IMR-90 (cell line): Measurements from ENCODE around the gene R3HDM4. TPM values are rescaled to one million over a fixed set of nuclear protein-coding genes. Genes with fewer than 3 reads are reported as not detected.

ENCODE experiments used
- ATAC-seq: fragments of 200-7000 bp; cut with Tn5 transposase; 2 replicates; pipeline ENCODE4 v1.9.1; 2020; ENCODE audit warnings: low read depth, mild to moderate bottlenecking, moderate library complexity
- BruUV-seq: library from RNA; stranded (reverse); fragments of 400-500 nt; replicated peaks from 2 replicates; lab custom pipeline; 2021; lab: Mats Ljungman, UMichigan
- CTCF ChIA-PET: fragments of 300-600 bp; formaldehyde crosslinking; extraction: SDS; loops from one replicate; lab custom pipeline; 2021; ENCODE audit warnings: antibody characterized with exemption; lab: Yijun Ruan, JAX
- POLR2A ChIA-PET: fragments of 300-600 bp; sonication (Branson Sonifier 250); formaldehyde crosslinking; loops from one replicate; lab custom pipeline; 2022; ENCODE audit warnings: antibody characterized with exemption; ENCODE audit not compliant: unreplicated experiment; lab: Charles Lee
- DNase-seq: peaks from one replicate; pipeline ENCODE4 v3.0.0; 2013
- H2AFZ ChIP-seq: replicated peaks from 2 replicates; pipeline ENCODE3; 2013; ENCODE audit warnings: low read length, mild to moderate bottlenecking; ENCODE audit not compliant: poor library complexity
- H2AK5ac ChIP-seq: 2 replicates; pipeline ENCODE4 v1.6.1; 2013; ENCODE audit warnings: low read depth, low read length, inconsistent platforms
- H2AK9ac ChIP-seq: replicated peaks from 2 replicates; pipeline ENCODE3; 2013; ENCODE audit warnings: mild to moderate bottlenecking, low read depth, low read length, moderate library complexity; ENCODE audit not compliant: poor library complexity
- H2BK120ac ChIP-seq: 2 replicates; pipeline ENCODE4 v1.6.1; 2013; ENCODE audit warnings: low read depth, low read length, inconsistent platforms
- H2BK15ac ChIP-seq: 3 replicates; pipeline ENCODE4 v1.6.1; 2013; ENCODE audit warnings: low read depth, low read length, inconsistent platforms
- H2BK20ac ChIP-seq: 2 replicates; pipeline ENCODE4 v1.6.1; 2013; ENCODE audit warnings: low read depth, mild to moderate bottlenecking, inconsistent platforms, low read length, moderate library complexity
- H2BK5ac ChIP-seq: 2 replicates; pipeline ENCODE4 v1.6.1; 2013; ENCODE audit warnings: mild to moderate bottlenecking, low read depth, low read length, inconsistent platforms; ENCODE audit not compliant: poor library complexity, severe bottlenecking
- H3K14ac ChIP-seq: replicated peaks from 2 replicates; pipeline ENCODE4 v1.6.1; 2013; ENCODE audit warnings: low read depth, low read length, inconsistent platforms
- H3K18ac ChIP-seq: 2 replicates; pipeline ENCODE4 v1.6.1; 2013; ENCODE audit warnings: low read depth, low read length, control low read depth
- H3K23ac ChIP-seq: 2 replicates; pipeline ENCODE4 v1.6.1; 2013; ENCODE audit warnings: low read depth, low read length, inconsistent platforms
- H3K27ac ChIP-seq: 2 replicates; pipeline ENCODE4 v1.5.1; 2013; ENCODE audit warnings: mild to moderate bottlenecking, control low read depth, low read length; ENCODE audit not compliant: insufficient read depth
- H3K27me3 ChIP-seq: 2 replicates; pipeline ENCODE4 v1.6.1; 2013; ENCODE audit warnings: low read length; ENCODE audit not compliant: control insufficient read depth, insufficient read depth
- H3K36me3 ChIP-seq: 2 replicates; pipeline ENCODE4 v1.6.1; 2013; ENCODE audit warnings: low read length, mixed read lengths; ENCODE audit not compliant: control insufficient read depth, insufficient read depth
- H3K4ac ChIP-seq: 2 replicates; pipeline ENCODE4 v1.6.1; 2013; ENCODE audit warnings: low read depth, low read length, inconsistent platforms
- H3K4me1 ChIP-seq: 2 replicates; pipeline ENCODE4 v1.6.1; 2013; ENCODE audit warnings: low read length, mixed read lengths; ENCODE audit not compliant: control insufficient read depth, insufficient read depth
- H3K4me2 ChIP-seq: 2 replicates; pipeline ENCODE4 v1.6.1; 2013; ENCODE audit warnings: low read depth, mild to moderate bottlenecking, control low read depth, low read length, moderate library complexity
- H3K4me3 ChIP-seq: 2 replicates; pipeline ENCODE4 v1.5.1; 2013; ENCODE audit warnings: low read depth, mild to moderate bottlenecking, control low read depth, low read length, moderate library complexity; ENCODE audit not compliant: insufficient read depth
- H3K56ac ChIP-seq: 2 replicates; pipeline ENCODE4 v1.6.1; 2013; ENCODE audit warnings: low read length, inconsistent platforms; ENCODE audit not compliant: insufficient read depth; ENCODE audit errors: extremely low read depth
- H3K79me1 ChIP-seq, 2 experiments: 2 replicates each; pipeline ENCODE4 v1.6.1; 2013; ENCODE audit warnings: low read length in 2 of 2, inconsistent platforms in 1 of 2, low read depth in 1 of 2
- H3K9ac ChIP-seq: 2 replicates; pipeline ENCODE4 v1.6.1; 2013; ENCODE audit warnings: low read depth, low read length, control low read depth
- H3K9me1 ChIP-seq: 2 replicates; pipeline ENCODE4 v1.6.1; 2013; ENCODE audit warnings: low read length, inconsistent platforms; ENCODE audit not compliant: insufficient read depth
- H3K9me3 ChIP-seq: 2 replicates; pipeline ENCODE4 v1.6.1; 2013; ENCODE audit warnings: low read length; ENCODE audit not compliant: control insufficient read depth, insufficient read depth
- H4K20me1 ChIP-seq: 2 replicates; pipeline ENCODE4 v1.6.1; 2013; ENCODE audit warnings: low read length, inconsistent platforms; ENCODE audit not compliant: insufficient read depth
- H4K5ac ChIP-seq: 2 replicates; pipeline ENCODE4 v1.6.1; 2013; ENCODE audit warnings: mild to moderate bottlenecking, low read depth, low read length, control low read depth
- H4K8ac ChIP-seq, 2 experiments: 2 replicates each; pipeline ENCODE4 v1.6.1; 2013; ENCODE audit warnings: low read depth in 2 of 2, low read length in 2 of 2, control low read depth in 1 of 2, inconsistent platforms in 1 of 2
- H4K91ac ChIP-seq: 2 replicates; pipeline ENCODE4 v1.6.1; 2013; ENCODE audit warnings: low read depth, low read length, inconsistent platforms; ENCODE audit not compliant: insufficient read depth
- BHLHE40 ChIP-seq: fragments of 150-350 bp; IDR thresholded peaks from 2 replicates; pipeline ENCODE4 v1.6.1; 2016; ENCODE audit warnings: mild to moderate bottlenecking, low read depth, low read length
- CEBPB ChIP-seq: IDR thresholded peaks from 2 replicates; pipeline ENCODE4 v1.6.1; 2012; ENCODE audit warnings: low read depth, low read length, improper control_type of control experiment
- MAFK ChIP-seq: IDR thresholded peaks from 2 replicates; pipeline ENCODE4 v1.6.1; 2012; ENCODE audit warnings: low read depth, low read length, improper control_type of control experiment
- MAZ ChIP-seq: IDR thresholded peaks from 2 replicates; pipeline ENCODE4 v1.6.1; 2012; ENCODE audit warnings: low read depth, mild to moderate bottlenecking, low read length, improper control_type of control experiment, moderate library complexity, borderline replicate concordance
- NFE2L2 ChIP-seq: fragments of 150-350 bp; IDR thresholded peaks from 2 replicates; pipeline ENCODE4 v1.6.1; 2016; ENCODE audit warnings: low read depth, mild to moderate bottlenecking, low read length
- POLR2A ChIP-seq: IDR thresholded peaks from 2 replicates; pipeline ENCODE4 v1.6.1; 2012; ENCODE audit warnings: mild to moderate bottlenecking, low read depth, low read length
- RAD21 ChIP-seq: IDR thresholded peaks from 2 replicates; pipeline ENCODE4 v1.6.1; 2012; ENCODE audit warnings: low read length, improper control_type of control experiment
- USF2 ChIP-seq: fragments of 150-350 bp; IDR thresholded peaks from 2 replicates; pipeline ENCODE4 v1.6.1; 2017; ENCODE audit warnings: mild to moderate bottlenecking, antibody characterized with exemption, low read length, low read depth
- WGBS, 2 experiments: methylation state at CpG; one replicate each; pipeline versions ENCODE4 v1.1.5 to v1.1.7; 2013; ENCODE audit warnings: missing lambda C conversion rate in 2 of 2; ENCODE audit not compliant: insufficient read length in 1 of 2; ENCODE audit errors: extremely low coverage in 2 of 2; 5-methylcytosine and 5-hydroxymethylcytosine counted together
- dilution Hi-C: fragments of 300-500 bp; cut with HindIII; formaldehyde crosslinking; loops from one replicate; pipeline ENCODE4 v1.14.3; 2018; ENCODE audit warnings: low sequenced_read_pairs; ENCODE audit not compliant: unreplicated experiment
- in situ Hi-C: fragments of 300-500 bp; cut with MboI; formaldehyde crosslinking; loops from 3 replicates; pipeline ENCODE4 v1.14.3; 2019; ENCODE audit warnings: low sequenced_read_pairs, inconsistent platforms, mixed read lengths
- intact Hi-C: fragments of 100-400 bp; cut with micrococcal nuclease; formaldehyde crosslinking; loops from 2 replicates; pipeline ENCODE4 v1.10.0; 2022
- polyA plus RNA-seq, 3 experiments: library from polyadenylated mRNA; depleted of rRNA; stranded (reverse); fragments of >200 nt; gene quantifications; 2 replicates each; pipeline ENCODE4 v1.2.3, GENCODE V29; 2012; ENCODE audit warnings: low replicate concordance in 1 of 3
- total RNA-seq: library from RNA; depleted of rRNA; stranded (reverse); fragments of >200 nt; gene quantifications from 2 replicates; pipeline ENCODE4 v1.2.3, GENCODE V29; 2012

R3HDM4 gene
- total and polyA plus RNA-seq, 2 of the 4 experiments (the other 2 are of a cell fraction) = 9.0 to 51.5 TPM

- Histone ChIP-seq H2AK9ac (no peak overlapping the region), H2AK5ac (no peak overlapping the region), H4K20me1 (peaks cover 15% of the 10 kb centered on the region), H2BK15ac (no peak overlapping the region), H3K9me1 (no peaks in the 10 kb centered on the region; the same call in 1 of the 2 replicates), H3K9me3 (no peaks in the 10 kb centered on the region), H3K18ac (no peak overlapping the region), H3K4ac (no peak overlapping the region), H3K23ac (no peak overlapping the region), H3K14ac (no peak overlapping the region), H3K27ac (no peak overlapping the region), H2AFZ (no peak overlapping the region), H3K4me3 (no peak overlapping the region), H4K5ac (no peak overlapping the region), H3K4me1 (peaks cover 24% of the 10 kb centered on the region), H4K91ac (no peak overlapping the region), H3K27me3 (no peaks in the 10 kb centered on the region), H3K36me3 (peaks cover 40% of the 10 kb centered on the region), H2BK20ac (no peak overlapping the region), H3K4me2 (no peak overlapping the region), H2BK5ac (no peak overlapping the region), H3K79me1 (peaks cover 15 to 52% of the 10 kb centered on the region in 2 experiments), H4K8ac (no peak overlapping the region), H3K9ac (no peak overlapping the region), H2BK120ac (no peak overlapping the region), H3K56ac (no peak overlapping the region)
- intact Hi-C loops = no loop called here
- DNase-seq (no peak), ATAC-seq (no peak)
- no CpG with 5 or more reads among the region's 51 CpGs for WGBS, 2 experiments
- TF ChIP-seq MAZ (no peak), POLR2A (no peak), BHLHE40 (no peak), NFE2L2 (no peak), MAFK (no peak), USF2 (no peak), CEBPB (no peak), RAD21 (no peak)
- BruUV-seq = no TSS peak
- in situ Hi-C loops = no loop called here
- dilution Hi-C loops = no loop called here
- ChIA-PET POLR2A (no interaction called here), CTCF (interaction anchor here (0.6 kb wide), 1 partner anchor 472 kb away, joined by 3 read pairs; no protein-coding TSS in a partner anchor)
These were observed 16.3 kb upstream of the R3HDM4 start for GRCh38 chr19:929203-929890.
